GM12891 (cell line): ENCODE data around the gene CENPU.

Experiments used
- POLR2A ChIP-seq: IDR thresholded peaks from 2 replicates; pipeline ENCODE4 v1.6.1; 2011; ENCODE audit warnings: low read depth, low read length, control low read depth
- SPI1 ChIP-seq: IDR thresholded peaks from 2 replicates; pipeline ENCODE4 v1.6.1; 2011; ENCODE audit warnings: low read depth, low read length, control low read depth
- TAF1 ChIP-seq: IDR thresholded peaks from 2 replicates; pipeline ENCODE4 v1.6.1; 2011; ENCODE audit warnings: low read depth, low read length, control low read depth

DNA sequence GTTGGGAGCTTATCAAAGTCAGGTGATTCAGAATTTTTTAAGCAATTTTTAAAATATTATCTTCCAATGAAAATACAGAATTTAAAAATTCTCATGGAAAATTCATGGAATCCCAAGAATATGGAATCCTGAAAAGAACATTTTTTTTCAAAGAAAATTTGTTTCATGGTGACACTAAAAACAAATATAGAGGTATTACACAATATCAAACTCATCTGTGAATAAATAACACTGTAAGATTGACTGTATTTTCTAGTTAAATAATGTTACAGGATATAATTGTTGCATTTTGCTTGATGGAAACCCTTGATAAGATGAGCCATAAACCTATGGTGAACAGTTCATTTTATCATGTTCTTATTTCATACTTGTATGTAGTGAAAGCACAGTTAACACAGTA is 72.9 kb downstream of the CENPU start:
- TF ChIP-seq TAF1 (no peak), POLR2A (no peak), SPI1 (no peak)
